Stimulated activated naive CD8-positive, alpha-beta T cell treated with anti-CD3 and anti-CD28 coated beads, Interleukin-15, amount 100 ng/mL, for 72 hours (primary cell): Measurements from ENCODE around the gene SYN1.
"Not testable (repeated sequence)": the region's sequence is repeated elsewhere in the genome, so short reads cannot be mapped to it uniquely, and the experiment has no call there.

Experiments
- ATAC-seq: fragments of 150-1000 bp; cut with Tn5 transposase; 2 replicates; pipeline ENCODE4 v1.10.0; 2021; ENCODE audit warnings: mild to moderate bottlenecking, moderate library complexity
- DNase-seq, 2 donors: peaks; one replicate each; pipeline ENCODE4 v3.0.0; 2021 to 2022
- H3K27ac Mint-ChIP-seq, 2 donors: one replicate each; pipeline ENCODE4 v1.8.0; 2022; ENCODE audit warnings: mild to moderate bottlenecking in 2 of 2, mixed read lengths in 2 of 2, moderate library complexity in 2 of 2
- H3K27me3 Mint-ChIP-seq: one replicate; pipeline ENCODE4 v1.8.0; 2022; ENCODE audit warnings: mixed read lengths
- H3K4me1 Mint-ChIP-seq: one replicate; pipeline ENCODE4 v1.8.0; 2022; ENCODE audit warnings: mild to moderate bottlenecking, mixed read lengths
- H3K4me3 Mint-ChIP-seq, 2 donors: one replicate each; pipeline ENCODE4 v1.8.0; 2022; ENCODE audit warnings: mild to moderate bottlenecking in 2 of 2, mixed read lengths in 2 of 2, moderate library complexity in 1 of 2
- H3K9me3 Mint-ChIP-seq, 2 donors: one replicate each; pipeline ENCODE4 v1.8.0; 2022; ENCODE audit warnings: mixed read lengths in 2 of 2

The SYN1 gene

GRCh38 chrX:47620303-47620685, 637 bp upstream of the SYN1 start:
- Mint-ChIP-seq H3K27ac (peak overlapping the region in 1 of 2 donors; percentile 81), H3K4me3 (peak overlapping the region; percentile 32 to 53), H3K27me3 (peaks cover 17% of the 10 kb centered on the region), H3K9me3 (no peaks in the 10 kb centered on the region), H3K4me1 (peaks cover 19% of the 10 kb centered on the region)
- ATAC-seq (no peak), DNase-seq (no peak)

GRCh38 chrX:47618923-47619485, 653 bp downstream of the SYN1 start:
- H3K27ac Mint-ChIP-seq = no peak overlapping the region
- ATAC-seq (no peak), DNase-seq (no peak)
- H3K9me3 Mint-ChIP-seq = no peaks in the 10 kb centered on the region
- H3K4me1 Mint-ChIP-seq = peaks cover 16% of the 10 kb centered on the region
- peaks cover 17% of the 10 kb centered on the region for H3K27me3 Mint-ChIP-seq
- H3K4me3 Mint-ChIP-seq = peak overlapping the region; percentile 47 to 66

DNA sequence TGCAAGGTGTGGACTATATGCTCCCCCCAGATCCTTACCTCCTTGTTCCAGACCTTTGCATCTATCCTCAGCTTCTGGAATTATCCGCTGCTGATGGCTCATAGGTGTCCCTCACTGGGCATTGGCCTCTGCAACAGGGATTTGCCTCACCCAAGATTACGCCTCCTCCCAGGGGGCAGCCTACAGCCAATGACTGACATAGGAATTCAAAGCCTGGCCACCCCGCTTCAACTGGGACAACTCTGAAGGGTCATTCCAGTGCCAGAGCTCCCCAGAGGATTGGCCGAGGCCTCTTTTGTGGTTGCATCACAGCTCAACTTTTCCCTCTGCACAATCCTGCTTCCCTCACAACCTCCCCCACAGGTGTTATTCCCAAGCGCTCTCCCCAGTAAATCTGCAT, 5.0 kb downstream of the SYN1 start:
- Mint-ChIP-seq H3K9me3 (no peaks in the 10 kb centered on the region), H3K27ac (no peak overlapping the region), H3K4me3 (no peak overlapping the region), H3K27me3 (peaks cover 17% of the 10 kb centered on the region), H3K4me1 (no peaks in the 10 kb centered on the region)
- DNase-seq (no peak), ATAC-seq (no peak)

DNA sequence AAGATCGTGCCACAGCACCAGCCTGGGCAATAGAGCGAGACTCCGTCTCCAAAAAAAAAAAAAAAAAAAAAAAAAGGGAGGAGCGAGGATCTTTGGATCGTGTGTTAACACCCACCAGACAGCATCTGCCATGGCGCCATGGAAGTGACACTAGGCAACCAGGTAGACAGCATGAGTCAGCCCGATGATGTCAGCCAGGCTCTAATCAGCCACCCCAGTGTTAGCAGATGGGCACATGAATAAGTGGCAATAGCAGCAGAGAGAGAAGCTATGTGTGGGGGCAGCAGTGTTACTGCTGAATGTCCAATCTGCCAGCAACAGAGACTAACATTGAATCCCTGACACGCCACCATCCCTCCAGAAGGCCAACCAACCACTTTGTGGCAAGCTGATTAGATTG, 6.6 kb downstream of the SYN1 start:
- Mint-ChIP-seq H3K4me3 (no peak overlapping the region), H3K4me1 (peaks cover 5% of the 10 kb centered on the region), H3K9me3 (no peaks in the 10 kb centered on the region), H3K27ac (no peak overlapping the region), H3K27me3 (peaks cover 7% of the 10 kb centered on the region)
- DNase-seq = no peak
- no peak for ATAC-seq

GRCh38 chrX:47612418-47612817, 7.2 kb downstream of the SYN1 start:
- ATAC-seq = no peak
- Mint-ChIP-seq H3K4me3 (no peak overlapping the region), H3K9me3 (no peaks in the 10 kb centered on the region), H3K27ac (no peak overlapping the region), H3K4me1 (peaks cover 9% of the 10 kb centered on the region), H3K27me3 (peaks cover under 1% of the 10 kb centered on the region)
- no peak for DNase-seq

DNA sequence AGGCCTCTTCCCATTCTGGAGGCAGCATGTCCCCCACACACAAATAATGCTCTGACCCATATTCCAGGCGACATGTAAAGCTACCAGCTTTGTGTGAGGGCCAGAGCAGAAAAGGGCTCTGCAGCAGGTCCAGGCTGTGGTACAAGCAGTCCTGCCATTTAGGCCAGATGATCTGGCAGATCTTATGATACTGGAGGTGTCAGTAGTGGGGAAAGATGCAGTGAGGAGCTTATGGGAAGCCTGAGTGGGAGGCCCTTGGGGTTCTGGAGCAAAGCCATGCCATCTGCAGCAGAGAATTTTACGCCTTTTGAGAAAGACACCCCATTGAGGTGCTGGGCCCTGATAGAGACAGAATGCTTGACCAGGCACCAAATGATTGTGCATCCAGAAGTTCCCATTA, 7.7 kb downstream of the SYN1 start:
- H3K4me3 Mint-ChIP-seq = no peak overlapping the region
- peaks cover 9% of the 10 kb centered on the region for H3K4me1 Mint-ChIP-seq
- no peaks in the 10 kb centered on the region for H3K27me3 Mint-ChIP-seq

DNA sequence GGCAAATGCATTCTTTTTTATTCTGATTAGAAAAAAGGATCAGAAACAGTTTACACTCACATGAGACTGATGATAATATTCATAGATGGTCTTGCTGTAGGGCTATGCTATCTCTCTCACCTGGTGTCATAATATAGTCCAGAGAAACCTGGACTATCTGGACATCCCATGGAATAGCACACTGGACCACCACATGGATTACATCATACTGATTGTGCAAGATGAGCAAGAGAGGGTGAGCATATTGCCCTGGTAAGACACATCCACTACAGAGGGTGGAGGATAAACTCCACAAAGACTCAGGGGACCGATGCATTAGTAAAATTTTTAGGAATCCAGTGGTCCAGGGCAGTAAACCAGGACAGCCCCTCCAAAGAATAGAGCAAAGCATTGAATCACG, 8.2 kb downstream of the SYN1 start:
- DNase-seq (no peak), ATAC-seq (no peak)
- Mint-ChIP-seq H3K4me1 (peaks cover 9% of the 10 kb centered on the region), H3K27ac (no peak overlapping the region), H3K27me3 (no peaks in the 10 kb centered on the region), H3K9me3 (no peaks in the 10 kb centered on the region), H3K4me3 (no peak overlapping the region)

More for the DNA sequence above, 7.7 kb downstream of the SYN1 start:
- DNase-seq (no peak), ATAC-seq (no peak)
- H3K9me3 Mint-ChIP-seq = no peaks in the 10 kb centered on the region
- no peak overlapping the region for H3K27ac Mint-ChIP-seq

GRCh38 chrX:47610511-47610910, 9.1 kb downstream of the SYN1 start:
- Mint-ChIP-seq H3K4me3 (no peak overlapping the region), H3K4me1 (peaks cover 9% of the 10 kb centered on the region), H3K27ac (no peak overlapping the region), H3K9me3 (no peaks in the 10 kb centered on the region), H3K27me3 (no peaks in the 10 kb centered on the region)
- no peak for ATAC-seq
- DNase-seq = no peak

- H3K9me3 Mint-ChIP-seq = no peaks in the 10 kb centered on the region
- H3K27me3 Mint-ChIP-seq = no peaks in the 10 kb centered on the region
- H3K4me3 Mint-ChIP-seq = peak overlapping the region in 1 of 2 donors; percentile 4
- peak overlapping the region in 1 of 2 donors; percentile 57 for H3K27ac Mint-ChIP-seq
- H3K4me1 Mint-ChIP-seq = peaks cover 9% of the 10 kb centered on the region
- ATAC-seq (no peak), DNase-seq (no peak)
Observed at GRCh38 chrX:47608130-47608810, 11.4 kb downstream of the SYN1 start.

GRCh38 chrX:47607091-47607490, 12.6 kb downstream of the SYN1 start:
- Mint-ChIP-seq H3K9me3 (no peaks in the 10 kb centered on the region), H3K4me1 (peaks cover 9% of the 10 kb centered on the region), H3K27ac (no peak overlapping the region), H3K27me3 (no peaks in the 10 kb centered on the region), H3K4me3 (no peak overlapping the region)
- ATAC-seq = no peak
- DNase-seq = no peak

DNA sequence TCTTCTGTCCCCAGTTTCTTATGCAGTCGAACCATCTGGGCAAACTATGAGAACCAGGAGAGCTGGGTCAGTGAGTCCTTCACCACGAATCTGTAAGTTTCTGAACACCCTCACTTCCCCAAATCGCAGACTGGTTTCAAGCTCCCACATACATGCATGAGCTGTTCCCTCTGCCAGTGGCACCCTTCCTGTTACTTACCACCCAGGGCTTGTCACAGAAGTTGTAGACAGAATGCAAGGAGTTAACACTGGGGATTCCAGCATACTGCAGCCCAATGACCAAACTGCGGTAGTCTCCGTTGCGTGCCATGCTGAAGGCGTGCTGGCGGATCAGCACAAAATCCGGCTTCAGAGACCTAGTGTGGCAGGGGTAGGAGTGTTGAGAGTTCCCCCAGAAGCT, 14.6 kb downstream of the SYN1 start:
- H3K9me3 Mint-ChIP-seq = no peaks in the 10 kb centered on the region
- no peak for ATAC-seq
- no peak overlapping the region for H3K4me3 Mint-ChIP-seq

GRCh38 chrX:47603125-47603524, 16.5 kb downstream of the SYN1 start:
- H3K4me3 Mint-ChIP-seq, ATAC-seq, H3K4me1 Mint-ChIP-seq, DNase-seq, H3K27ac Mint-ChIP-seq, H3K27me3 Mint-ChIP-seq, H3K9me3 Mint-ChIP-seq: not testable (repeated sequence)

More for the DNA sequence above, 14.6 kb downstream of the SYN1 start:
- Mint-ChIP-seq H3K27me3 (no peaks in the 10 kb centered on the region), H3K27ac (no peak overlapping the region), H3K4me1 (peaks cover 9% of the 10 kb centered on the region)
- DNase-seq = no peak

GRCh38 chrX:47597222-47597621, 22.4 kb downstream of the SYN1 start:
- Mint-ChIP-seq H3K4me3 (no peak overlapping the region), H3K27ac (no peak overlapping the region), H3K9me3 (peaks cover 5 to 7% of the 10 kb centered on the region in 2 donors), H3K4me1 (no peaks in the 10 kb centered on the region), H3K27me3 (no peaks in the 10 kb centered on the region)
- no peak for ATAC-seq
- no peak for DNase-seq

DNA sequence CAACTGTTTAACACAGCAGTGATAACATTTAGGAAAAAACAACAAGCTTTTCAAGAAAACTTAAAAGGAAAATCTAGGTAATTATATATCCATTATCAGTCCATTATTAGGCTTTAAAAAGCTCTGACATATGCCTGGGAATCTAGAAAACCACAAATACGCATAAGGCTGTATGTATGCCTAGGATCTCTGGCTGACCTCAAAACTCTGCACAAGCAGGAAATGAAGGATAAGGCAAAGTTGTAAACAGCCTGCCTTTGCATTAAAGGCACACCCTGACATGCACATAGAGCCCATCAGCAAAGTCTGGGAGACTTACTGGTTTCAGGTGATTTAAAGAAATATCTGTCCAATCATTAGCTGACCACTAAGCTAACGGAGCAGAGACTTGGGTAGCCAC, 23.4 kb downstream of the SYN1 start:
- H3K4me3 Mint-ChIP-seq = no peak overlapping the region
- DNase-seq = no peak
- no peaks in the 10 kb centered on the region for H3K27me3 Mint-ChIP-seq
- peaks cover 5 to 7% of the 10 kb centered on the region in 2 donors for H3K9me3 Mint-ChIP-seq
- peak overlapping the region in 1 of 2 donors; percentile 74 for H3K27ac Mint-ChIP-seq
- no peak for ATAC-seq
- no peaks in the 10 kb centered on the region for H3K4me1 Mint-ChIP-seq

- Mint-ChIP-seq H3K9me3 (peaks cover 5 to 7% of the 10 kb centered on the region in 2 donors), H3K4me3 (no peak overlapping the region), H3K27me3 (no peaks in the 10 kb centered on the region), H3K4me1 (no peaks in the 10 kb centered on the region), H3K27ac (peak overlapping the region; percentile 42 to 74)
- ATAC-seq (no peak), DNase-seq (no peak)
Observed at GRCh38 chrX:47595716-47596251, 23.9 kb downstream of the SYN1 start.

GRCh38 chrX:47593522-47593921, 26.1 kb downstream of the SYN1 start:
- Mint-ChIP-seq H3K4me1 (no peaks in the 10 kb centered on the region), H3K27me3 (no peaks in the 10 kb centered on the region), H3K4me3 (no peak overlapping the region), H3K27ac (no peak overlapping the region), H3K9me3 (peaks cover 5 to 7% of the 10 kb centered on the region in 2 donors)
- DNase-seq (no peak), ATAC-seq (no peak)
